Kidney (tissue), 14 donors: Measurements from ENCODE around the gene TRMU. TPM values are rescaled to one million over a fixed set of nuclear protein-coding genes. Genes with fewer than 3 reads are reported as not detected.

Experiments
- DNase-seq, 5 donors: peaks; one replicate each; pipeline ENCODE4 v3.0.0-alpha.2; 2013 to 2020
- FAIRE-seq: peaks from 2 replicates; lab custom pipeline; 2012; peaks lifted over from hg19 to GRCh38; lab: Jason Lieb, UNC
- H3K27ac ChIP-seq, 2 donors: one replicate each; pipeline ENCODE4 v1.7.0; 2013; ENCODE audit warnings: low read depth in 2 of 2, low read length in 2 of 2, inconsistent platforms in 1 of 2
- H3K27me3 ChIP-seq: one replicate; pipeline ENCODE4 v1.7.1; 2013; ENCODE audit warnings: low read length, inconsistent platforms; ENCODE audit not compliant: control insufficient read depth, insufficient read depth
- H3K36me3 ChIP-seq, 3 donors: one replicate each; pipeline versions ENCODE4 v1.7.0 to v1.7.1; 2013; ENCODE audit warnings: low read length in 3 of 3, control low read depth in 1 of 3, inconsistent platforms in 1 of 3; ENCODE audit not compliant: insufficient read depth in 3 of 3, control insufficient read depth in 2 of 3
- H3K4me1 ChIP-seq, 3 donors: one replicate each; pipeline versions ENCODE4 v1.7.0 to v1.7.1; 2013; ENCODE audit warnings: low read length in 3 of 3, inconsistent platforms in 1 of 3, low read depth in 1 of 3; ENCODE audit not compliant: control insufficient read depth in 2 of 3, insufficient read depth in 2 of 3
- H3K4me3 ChIP-seq, 3 donors: one replicate each; pipeline versions ENCODE4 v1.7.0 to v1.8.1; 2013; ENCODE audit warnings: low read length in 3 of 3, control low read depth in 1 of 3, inconsistent platforms in 1 of 3
- H3K9ac ChIP-seq, 3 donors: one replicate each; pipeline versions ENCODE4 v1.7.0 to v1.7.1; 2013; ENCODE audit warnings: low read length in 3 of 3, control low read depth in 1 of 3, inconsistent platforms in 1 of 3
- H3K9me3 ChIP-seq, 3 donors: one replicate each; pipeline versions ENCODE4 v1.7.0 to v1.7.1; 2013; ENCODE audit warnings: low read length in 3 of 3, control low read depth in 1 of 3, inconsistent platforms in 1 of 3; ENCODE audit not compliant: control insufficient read depth in 2 of 3, insufficient read depth in 1 of 3
- intact Hi-C: fragments of 100-400 bp; cut with DNase I; formaldehyde crosslinking; loops from one replicate; pipeline ENCODE4 v1.11.1; 2022
- polyA plus RNA-seq: library from polyadenylated mRNA; stranded (reverse); fragments of 350-450 nt; fragmentation: Illumina TruSeq; extraction: RNeasy Lipid Tissue Mini Kit (QIAGEN cat#74804); gene quantifications from one replicate; pipeline ENCODE4 v1.2.3, GENCODE V29; 2014; ENCODE audit warnings: low read depth, low replicate concordance; ENCODE audit not compliant: insufficient read depth
- total RNA-seq: library from RNA; stranded (reverse); fragmentation: NEBNext Ultra II Directional; extraction: Animal tissue kit (Norgen Biotek cat#: 25700); gene quantifications from one replicate; pipeline ENCODE4 v1.2.1, GENCODE V29; 2021
- TF ChIP-seq, protein P1 (sequence below): IDR thresholded peaks from 3 replicates; pipeline ENCODE4 v1.5.1; 2012; ENCODE audit warnings: mild to moderate bottlenecking, moderate library complexity, borderline replicate concordance; ENCODE audit not compliant: insufficient read depth; ENCODE audit errors: extremely low read depth
- donor health status: control.
- donor health status: control.
- donor health status: control.
- donor health status: control.
- donor health status: control.
- donor health status: DM: yes; HTN: yes; CAD: no.
- donor health status: Normal renal cell carcinoma (clear cell type).

The TRMU gene
- total and polyA plus RNA-seq, 2 donors from 2014 or later, result 40.5 to 41.1 TPM

GRCh38 chr22:46352691-46353386, 17.3 kb downstream of the TRMU start:
- H3K27me3 ChIP-seq, result no peaks in the 10 kb centered on the region
- intact Hi-C loops, result no loop called here
- no peak overlapping the region for H3K9ac ChIP-seq
- H3K4me1 ChIP-seq, result no peaks in the 10 kb centered on the region
- FAIRE-seq (no peak), DNase-seq (peak in 1 of 5 donors; percentile 89)
- H3K27ac ChIP-seq, result no peak overlapping the region
- H3K36me3 ChIP-seq, result peaks cover 3 to 53% (median 39%) of the 10 kb centered on the region in 3 donors
- H3K4me3 ChIP-seq, result no peak overlapping the region
- no peaks in the 10 kb centered on the region for H3K9me3 ChIP-seq
- TF ChIP-seq, protein P1, sequence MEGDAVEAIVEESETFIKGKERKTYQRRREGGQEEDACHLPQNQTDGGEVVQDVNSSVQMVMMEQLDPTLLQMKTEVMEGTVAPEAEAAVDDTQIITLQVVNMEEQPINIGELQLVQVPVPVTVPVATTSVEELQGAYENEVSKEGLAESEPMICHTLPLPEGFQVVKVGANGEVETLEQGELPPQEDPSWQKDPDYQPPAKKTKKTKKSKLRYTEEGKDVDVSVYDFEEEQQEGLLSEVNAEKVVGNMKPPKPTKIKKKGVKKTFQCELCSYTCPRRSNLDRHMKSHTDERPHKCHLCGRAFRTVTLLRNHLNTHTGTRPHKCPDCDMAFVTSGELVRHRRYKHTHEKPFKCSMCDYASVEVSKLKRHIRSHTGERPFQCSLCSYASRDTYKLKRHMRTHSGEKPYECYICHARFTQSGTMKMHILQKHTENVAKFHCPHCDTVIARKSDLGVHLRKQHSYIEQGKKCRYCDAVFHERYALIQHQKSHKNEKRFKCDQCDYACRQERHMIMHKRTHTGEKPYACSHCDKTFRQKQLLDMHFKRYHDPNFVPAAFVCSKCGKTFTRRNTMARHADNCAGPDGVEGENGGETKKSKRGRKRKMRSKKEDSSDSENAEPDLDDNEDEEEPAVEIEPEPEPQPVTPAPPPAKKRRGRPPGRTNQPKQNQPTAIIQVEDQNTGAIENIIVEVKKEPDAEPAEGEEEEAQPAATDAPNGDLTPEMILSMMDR, result no peak

DNA sequence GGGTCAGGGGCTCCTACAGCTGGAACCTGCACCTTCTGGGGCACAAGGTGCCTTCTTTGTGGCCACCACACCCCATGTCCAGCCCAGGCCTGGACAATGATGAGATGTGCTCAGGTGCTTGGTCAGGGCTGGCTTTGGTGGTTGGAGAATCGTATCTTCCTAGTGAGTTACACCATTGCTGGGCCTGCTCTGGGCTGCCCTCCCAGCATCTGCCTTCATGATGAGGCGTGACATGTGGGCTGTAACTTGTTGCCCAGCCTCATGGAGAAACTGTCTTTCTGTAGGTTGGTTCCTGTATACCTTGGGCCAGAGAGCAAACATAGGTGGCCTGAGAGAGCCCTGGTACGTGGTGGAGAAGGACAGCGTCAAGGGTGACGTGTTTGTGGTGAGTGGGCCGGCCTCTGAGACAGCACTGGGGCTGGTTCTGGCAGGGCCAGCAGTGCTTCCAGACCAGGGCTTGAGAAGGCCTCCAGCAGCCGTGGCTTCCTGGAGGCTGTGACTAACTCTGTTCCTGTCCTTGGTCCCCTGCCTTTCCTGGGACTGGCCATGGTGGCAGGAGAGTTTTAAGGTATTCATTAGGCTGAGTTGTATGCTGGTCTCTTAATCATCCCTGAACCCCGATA, 18.1 kb downstream of the TRMU start:
- H3K4me1 ChIP-seq, result no peaks in the 10 kb centered on the region

DNA sequence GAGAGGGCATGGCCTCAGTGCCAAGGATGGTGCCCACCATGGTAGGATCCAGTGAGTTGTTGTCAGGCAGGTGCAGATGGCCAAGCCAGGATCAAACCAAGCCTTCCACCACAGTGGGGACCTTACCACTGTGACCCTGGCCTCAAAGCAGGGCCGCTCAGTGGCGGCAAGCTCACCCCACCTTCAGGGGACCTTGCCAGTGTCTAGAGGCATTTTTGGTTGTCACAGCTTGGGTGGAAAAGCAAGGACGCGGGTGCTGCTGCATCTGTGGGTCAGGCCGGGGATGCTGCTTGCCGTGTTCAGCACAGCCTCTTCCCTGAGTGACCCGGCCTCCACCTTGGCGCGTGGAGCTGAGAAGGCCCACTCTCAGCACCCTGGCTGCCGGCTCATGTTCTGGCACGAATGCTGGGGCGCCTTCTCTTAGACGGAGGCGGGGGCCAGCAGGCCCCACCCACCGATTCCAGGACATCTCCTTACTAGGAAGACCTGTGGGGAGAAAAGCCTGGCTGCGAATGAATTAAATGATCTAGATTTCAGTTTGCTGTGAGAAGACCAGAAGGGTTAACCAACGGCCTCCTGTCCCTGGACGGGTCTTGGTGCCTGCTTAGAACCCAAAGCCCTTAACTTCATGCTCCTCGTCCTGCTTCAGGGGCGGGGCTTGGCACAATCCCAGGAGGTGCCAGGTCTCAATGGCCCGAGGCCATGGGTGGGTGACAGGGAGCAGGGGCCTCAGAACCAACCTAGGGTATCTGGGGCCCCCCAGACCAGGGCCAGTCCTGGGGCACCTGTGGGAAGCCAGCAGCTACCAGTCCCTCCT, 18.9 kb downstream of the TRMU start:
- TF ChIP-seq, protein P1, result no peak
- intact Hi-C loops, result no loop called here
- DNase-seq (peak in 1 of 5 donors; percentile 74), FAIRE-seq (no peak)
- no peak overlapping the region for H3K27ac ChIP-seq
- no peak overlapping the region for H3K4me3 ChIP-seq
- H3K9me3 ChIP-seq, result no peaks in the 10 kb centered on the region
- H3K9ac ChIP-seq, result no peak overlapping the region
- H3K36me3 ChIP-seq, result peaks cover 2 to 44% (median 30%) of the 10 kb centered on the region in 3 donors
- H3K4me1 ChIP-seq, result no peaks in the 10 kb centered on the region
- no peaks in the 10 kb centered on the region for H3K27me3 ChIP-seq

More for the DNA sequence above, 18.1 kb downstream of the TRMU start:
- intact Hi-C loops, result no loop called here
- no peaks in the 10 kb centered on the region for H3K27me3 ChIP-seq
- DNase-seq (peak in 1 of 5 donors; percentile 34), FAIRE-seq (no peak)
- H3K9me3 ChIP-seq, result no peaks in the 10 kb centered on the region
- no peak overlapping the region for H3K4me3 ChIP-seq
- H3K9ac ChIP-seq, result no peak overlapping the region
- H3K27ac ChIP-seq, result no peak overlapping the region
- TF ChIP-seq, protein P1, result no peak
- H3K36me3 ChIP-seq, result peaks cover 3 to 46% (median 32%) of the 10 kb centered on the region in 3 donors
